OCI-LY3 (cell line): ENCODE measurements around the gene MLEC.

Experiments
- H2AFZ ChIP-seq: fragments of 200-600, 300-600 bp; shearing (Covaris generic); 2 replicates; pipeline ENCODE4 v1.6.0; 2014; ENCODE audit warnings: antibody characterized with exemption, low read depth, low read length
- H3K27ac ChIP-seq: fragments of 200-600, 300-600 bp; sonication (generic); 2 replicates; pipeline ENCODE4 v1.5.1; 2014; ENCODE audit warnings: mild to moderate bottlenecking, low read length, moderate library complexity, mixed read lengths
- H3K27me3 ChIP-seq: fragments of 200-600, 300-600 bp; sonication (generic); 2 replicates; pipeline ENCODE4 v1.6.1; 2014; ENCODE audit warnings: low read depth, low read length, mixed read lengths
- H3K36me3 ChIP-seq: fragments of 200-600, 300-600 bp; sonication (generic); replicated peaks from 2 replicates; pipeline ENCODE3; 2014; ENCODE audit warnings: low read depth, low read length, mixed read lengths
- H3K4me1 ChIP-seq: fragments of 300-600, 200-600 bp; sonication (generic); 2 replicates; pipeline ENCODE4 v1.6.1; 2014; ENCODE audit warnings: low read length, mixed read lengths
- H3K4me2 ChIP-seq: fragments of 200-600, 300-600 bp; sonication (generic); 2 replicates; pipeline ENCODE4 v1.6.1; 2014; ENCODE audit warnings: low read length, mixed read lengths
- H3K4me3 ChIP-seq: fragments of 300-600, 200-600 bp; sonication (generic); 2 replicates; pipeline ENCODE4 v1.5.1; 2014; ENCODE audit warnings: antibody characterized with exemption, mild to moderate bottlenecking, low read length, moderate library complexity
- H3K79me2 ChIP-seq: fragments of 300-600, 200-600 bp; shearing (Covaris generic); 2 replicates; pipeline ENCODE4 v1.6.1; 2014; ENCODE audit warnings: mild to moderate bottlenecking, low read length, mixed read lengths
- H3K9ac ChIP-seq: fragments of 300-600, 200-600 bp; shearing (Covaris generic); 2 replicates; pipeline ENCODE4 v1.6.0; 2014; ENCODE audit warnings: mild to moderate bottlenecking, low read length, moderate library complexity
- H3K9me3 ChIP-seq: fragments of 200-600, 300-600 bp; shearing (Covaris generic); 2 replicates; pipeline ENCODE4 v1.6.1; 2014; ENCODE audit warnings: low read length, mixed read lengths; ENCODE audit not compliant: insufficient read depth
- H4K20me1 ChIP-seq: fragments of 200-600, 300-600 bp; sonication (generic); 2 replicates; pipeline ENCODE4 v1.6.1; 2016; ENCODE audit warnings: low read length, mixed read lengths; ENCODE audit not compliant: insufficient read depth
- CTCF ChIP-seq: fragments of 200-600, 300-600 bp; sonication (generic); IDR thresholded peaks from 2 replicates; pipeline ENCODE4 v1.5.1; 2014; ENCODE audit warnings: antibody characterized with exemption, low read length, low read depth
- EZH2phosphoT487 ChIP-seq: fragments of 200-600 bp; shearing (Covaris generic); IDR thresholded peaks from 2 replicates; pipeline ENCODE4 v1.6.1; 2018; ENCODE audit warnings: antibody characterized with exemption, mixed run types, low read depth

The MLEC gene

GRCh38 chr12:120710805-120711296, 23.9 kb downstream of the MLEC start:
- peaks cover 13% of the 10 kb centered on the region for H3K4me1 ChIP-seq
- H3K9me3 ChIP-seq = no peaks in the 10 kb centered on the region
- no peak overlapping the region for H2AFZ ChIP-seq
- H3K4me2 ChIP-seq = peak overlapping the region; percentile 89
- peaks cover 19% of the 10 kb centered on the region for H3K79me2 ChIP-seq
- 0 out of 2 replicates have a peak, but pooled peaks cover 5% of the 10 kb centered on the region for H4K20me1 ChIP-seq
- H3K27me3 ChIP-seq = no peaks in the 10 kb centered on the region
- H3K9ac ChIP-seq = peak overlapping the region; percentile 87
- no peak for TF ChIP-seq EZH2phosphoT487
- H3K4me3 ChIP-seq = peak overlapping the region; percentile 93
- H3K27ac ChIP-seq = peak overlapping the region; percentile 22
- H3K36me3 ChIP-seq = peaks cover 15% of the 10 kb centered on the region

- Histone ChIP-seq H3K79me2 (peaks cover 19% of the 10 kb centered on the region), H3K9ac (peak overlapping the region; percentile 87), H2AFZ (no peak overlapping the region)
Observed at GRCh38 chr12:120711411-120711810, 24.5 kb downstream of the MLEC start.

GRCh38 chr12:120712610-120713009, 25.7 kb downstream of the MLEC start:
- Histone ChIP-seq H3K4me3 (no peak overlapping the region), H3K9me3 (no peaks in the 10 kb centered on the region), H3K79me2 (peaks cover 19% of the 10 kb centered on the region), H3K4me2 (no peak overlapping the region), H4K20me1 (0 out of 2 replicates have a peak, but pooled peaks cover 5% of the 10 kb centered on the region), H3K36me3 (peaks cover 27% of the 10 kb centered on the region), H3K9ac (no peak overlapping the region), H2AFZ (no peak overlapping the region), H3K27ac (no peak overlapping the region), H3K27me3 (no peaks in the 10 kb centered on the region), H3K4me1 (peaks cover 13% of the 10 kb centered on the region)
- TF ChIP-seq EZH2phosphoT487 (no peak), CTCF (no peak)

More at GRCh38 chr12:120711411-120711810, 24.5 kb downstream of the MLEC start:
- peaks cover 20% of the 10 kb centered on the region for H3K36me3 ChIP-seq
- H4K20me1 ChIP-seq = 0 out of 2 replicates have a peak, but pooled peaks cover 5% of the 10 kb centered on the region
- peak overlapping the region; percentile 93 for H3K4me3 ChIP-seq
- no peaks in the 10 kb centered on the region for H3K9me3 ChIP-seq
- H3K27ac ChIP-seq = no peak overlapping the region
- TF ChIP-seq CTCF = no peak
- TF ChIP-seq EZH2phosphoT487 = no peak
- H3K4me1 ChIP-seq = peaks cover 13% of the 10 kb centered on the region
- H3K4me2 ChIP-seq = peak overlapping the region; percentile 89
- no peaks in the 10 kb centered on the region for H3K27me3 ChIP-seq

GRCh38 chr12:120713861-120714482, 27.0 kb downstream of the MLEC start:
- no peak overlapping the region for H3K4me2 ChIP-seq
- H3K36me3 ChIP-seq = peaks cover 38% of the 10 kb centered on the region
- peaks cover 19% of the 10 kb centered on the region for H3K79me2 ChIP-seq
- H2AFZ ChIP-seq = no peak overlapping the region
- peaks cover 13% of the 10 kb centered on the region for H3K4me1 ChIP-seq
- no peak overlapping the region for H3K27ac ChIP-seq
- peak; percentile 88 for TF ChIP-seq CTCF
- no peak for TF ChIP-seq EZH2phosphoT487
- H3K4me3 ChIP-seq = no peak overlapping the region
- H4K20me1 ChIP-seq = 0 out of 2 replicates have a peak, but pooled peaks cover 5% of the 10 kb centered on the region
- no peaks in the 10 kb centered on the region for H3K9me3 ChIP-seq
- no peak overlapping the region for H3K9ac ChIP-seq
- no peaks in the 10 kb centered on the region for H3K27me3 ChIP-seq
